Adrenal gland (tissue), 12 donors: ENCODE measurements around the gene SLIT3. TPM values are rescaled to one million over a fixed set of nuclear protein-coding genes. Genes with fewer than 3 reads are reported as not detected.

Experiments used
- DNase-seq, 7 donors: peaks; one replicate each; pipeline ENCODE4 v3.0.0-alpha.2; 2019 to 2020
- H3K27ac ChIP-seq, 5 donors: fragments of 200-600 bp; sonication (generic) in 4 of 5; 1 replicate in 3 of 5; 2 replicates in 2 of 5; pipeline versions ENCODE4 v1.5.1 to v1.8.0; 2016 to 2020; ENCODE audit warnings: mild to moderate bottlenecking in 1 of 5
- H3K27me3 ChIP-seq: fragments of 200-600 bp; 2 replicates; pipeline ENCODE4 v1.8.0; 2021
- H3K36me3 ChIP-seq, 2 donors: fragments of 200-600 bp; replicated peaks in 1 of 2; 1 replicate in 1 of 2; 2 replicates in 1 of 2; pipeline versions ENCODE4 v1.5.1 to v1.8.0; 2018 to 2022
- H3K4me1 ChIP-seq, 2 donors: fragments of 200-600 bp; replicated peaks in 1 of 2; 1 replicate in 1 of 2; 2 replicates in 1 of 2; pipeline versions ENCODE4 v1.5.1 to v1.8.0; 2018 to 2021
- H3K4me3 ChIP-seq, 4 donors: fragments of 200-600 bp; sonication (generic) in 3 of 4; one replicate each; pipeline ENCODE4 v1.5.1; 2016 to 2018
- H3K9me3 ChIP-seq, 3 donors: fragments of 200-600 bp; sonication (generic) in 1 of 3; replicated peaks in 1 of 3; 1 replicate in 2 of 3; 2 replicates in 1 of 3; pipeline versions ENCODE4 v1.5.1 to v1.8.0; 2016 to 2021
- POLR2A ChIP-seq, 2 donors: fragments of 450-650 bp; IDR thresholded peaks; one replicate each; pipeline ENCODE4 v1.6.1; 2017; ENCODE audit warnings: antibody characterized with exemption in 2 of 2, mild to moderate bottlenecking in 2 of 2, moderate library complexity in 1 of 2
- WGBS, 4 donors: extraction: QIAGEN DNeasy Blood & Tissue Kit in 2 of 4; methylation state at CpG; one replicate each; pipeline versions ENCODE4 v1.1.5 to v1.1.7; 2013 to 2017; 5-methylcytosine and 5-hydroxymethylcytosine counted together
- intact Hi-C, 2 donors: fragments of 100-400 bp; cut with DNase I; formaldehyde crosslinking; loops; one replicate each; pipeline versions ENCODE4 v1.14.1 to v1.15.0; 2022 to 2023
- polyA plus RNA-seq, 3 donors: library from polyadenylated mRNA; stranded (reverse); fragments of 200-250 nt in 2 of 3; fragments of 350-450 nt in 1 of 3; fragmentation: Illumina TruSeq in 1 of 3; extraction: RNeasy Lipid Tissue Mini Kit (QIAGEN cat#74804) in 1 of 3; gene quantifications; one replicate each; pipeline ENCODE4 v1.2.3, GENCODE V29; 2013 to 2014
- total RNA-seq, 9 donors: library from RNA; depleted of rRNA in 4 of 9; stranded (reverse); fragments of >200 nt in 4 of 9; fragments of 120-200 nt in 1 of 9; fragmentation: NEBNext Ultra II Directional in 1 of 9; extraction: Animal tissue kit (Norgen Biotek cat#: 25700) in 1 of 9; gene quantifications; one replicate each; pipeline versions ENCODE4 v1.1.0 to v1.2.4, GENCODE V29; 2013 to 2023
- TF ChIP-seq, protein P1 (sequence below), 6 experiments: fragments of 450-650 bp in 4 of 6; fragments of 200-600 bp in 2 of 6; sonication (generic) in 1 of 6; IDR thresholded peaks; 1 replicate in 5 of 6; 2 replicates in 1 of 6; pipeline versions ENCODE4 v1.5.1 to v1.8.0; 2016 to 2021; ENCODE audit warnings: antibody characterized with exemption in 6 of 6, mild to moderate bottlenecking in 2 of 6, moderate library complexity in 1 of 6
- donor health status: healthy with polysubstance abuse.
- donor health status: Bipolar disorder and iron deficiency.
- donor health status: DM: yes; HTN: yes; CAD: no.
- donor health status: DM: no; HTN: no; CAD: no.
- donor health status: DM: no; HTN: no; CAD: no.
- donor health status: DM: yes; HTN: yes; CAD: no.

Gene SLIT3
- total and polyA plus RNA-seq, 12 donors = 10.0 to 94.1 (median 32.8) TPM

DNA sequence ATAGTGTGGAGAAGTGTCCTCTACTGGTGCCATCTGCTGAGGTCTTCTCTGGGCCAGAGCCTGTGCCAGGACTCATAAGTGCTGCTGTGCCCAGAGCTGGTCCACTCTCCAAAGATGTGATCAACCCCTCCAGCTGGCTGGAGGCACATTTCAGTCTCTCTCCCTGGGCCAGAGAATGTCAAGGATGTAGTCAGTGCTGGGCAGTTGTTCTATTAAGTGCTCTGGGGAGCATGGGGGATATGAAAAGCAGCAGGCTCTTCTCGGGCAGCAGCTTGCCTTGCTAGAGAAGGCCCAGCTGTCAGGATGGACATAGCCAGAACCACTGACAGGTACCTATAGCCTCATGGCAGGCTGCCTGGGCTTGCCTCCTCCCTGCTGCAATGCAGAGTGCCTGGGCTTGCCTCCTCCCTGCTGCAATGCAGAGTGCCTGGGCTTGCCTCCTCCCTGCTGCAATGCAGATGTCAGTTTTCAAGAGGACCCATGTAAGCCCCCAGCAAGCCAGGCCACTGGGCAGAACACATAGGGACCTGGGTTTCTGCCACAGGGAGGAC, 564.6 kb downstream of the SLIT3 start:
- Histone ChIP-seq H3K27ac (peak overlapping the region in 1 of 5 donors; percentile 40), H3K9me3 (no peaks in the 10 kb centered on the region), H3K4me1 (peaks cover 0 to 11% of the 10 kb centered on the region in 2 donors), H3K27me3 (no peaks in the 10 kb centered on the region), H3K36me3 (no peaks in the 10 kb centered on the region), H3K4me3 (no peak overlapping the region)
- no peak for DNase-seq
- intact Hi-C loops = no loop called here
- WGBS, 4 donors = 50 to 68% (median 57%) methylated on average over 1 of the region's 1 CpG
- no peak for TF ChIP-seq POLR2A (IDR thresholded peaks at IDR 0.05)
- TF ChIP-seq, protein P1, sequence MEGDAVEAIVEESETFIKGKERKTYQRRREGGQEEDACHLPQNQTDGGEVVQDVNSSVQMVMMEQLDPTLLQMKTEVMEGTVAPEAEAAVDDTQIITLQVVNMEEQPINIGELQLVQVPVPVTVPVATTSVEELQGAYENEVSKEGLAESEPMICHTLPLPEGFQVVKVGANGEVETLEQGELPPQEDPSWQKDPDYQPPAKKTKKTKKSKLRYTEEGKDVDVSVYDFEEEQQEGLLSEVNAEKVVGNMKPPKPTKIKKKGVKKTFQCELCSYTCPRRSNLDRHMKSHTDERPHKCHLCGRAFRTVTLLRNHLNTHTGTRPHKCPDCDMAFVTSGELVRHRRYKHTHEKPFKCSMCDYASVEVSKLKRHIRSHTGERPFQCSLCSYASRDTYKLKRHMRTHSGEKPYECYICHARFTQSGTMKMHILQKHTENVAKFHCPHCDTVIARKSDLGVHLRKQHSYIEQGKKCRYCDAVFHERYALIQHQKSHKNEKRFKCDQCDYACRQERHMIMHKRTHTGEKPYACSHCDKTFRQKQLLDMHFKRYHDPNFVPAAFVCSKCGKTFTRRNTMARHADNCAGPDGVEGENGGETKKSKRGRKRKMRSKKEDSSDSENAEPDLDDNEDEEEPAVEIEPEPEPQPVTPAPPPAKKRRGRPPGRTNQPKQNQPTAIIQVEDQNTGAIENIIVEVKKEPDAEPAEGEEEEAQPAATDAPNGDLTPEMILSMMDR (IDR thresholded peaks at IDR 0.05) = no peak

DNA sequence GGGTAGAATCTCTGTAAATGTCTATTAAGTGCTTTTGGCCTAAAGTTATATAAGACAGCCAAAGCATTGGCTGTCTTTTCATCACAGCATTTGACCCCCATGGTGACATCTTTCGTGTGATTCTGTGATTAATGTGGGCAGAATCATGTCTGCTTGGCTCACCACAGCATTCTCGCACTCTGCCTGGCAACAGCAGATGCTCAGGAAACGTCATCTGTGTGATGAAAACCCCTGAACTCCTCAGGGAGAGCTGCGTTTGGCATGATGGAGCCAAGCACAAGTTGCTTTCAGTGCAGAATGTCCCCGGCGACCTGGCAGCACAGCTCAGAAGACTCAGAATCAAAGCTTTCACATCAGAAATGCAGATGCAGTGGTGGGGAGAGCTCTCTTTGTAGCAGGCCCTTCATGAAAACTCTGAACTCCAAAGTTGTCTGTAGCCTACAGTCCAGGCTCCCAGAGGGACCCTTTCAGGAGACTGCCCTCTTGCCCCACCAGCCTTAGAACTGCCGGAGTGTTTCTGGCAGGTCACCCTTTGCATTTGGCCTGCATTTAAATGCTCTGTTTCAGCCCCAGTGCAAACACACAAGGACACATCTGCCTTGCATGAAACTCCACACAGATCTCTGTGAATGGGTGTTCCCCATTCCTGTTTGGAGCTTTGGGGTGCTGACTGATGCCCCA, 566.2 kb downstream of the SLIT3 start:
- H3K9me3 ChIP-seq = no peaks in the 10 kb centered on the region
- TF ChIP-seq POLR2A (IDR thresholded peaks at IDR 0.05) = no peak
- TF ChIP-seq, protein P1 (IDR thresholded peaks at IDR 0.05) = no peak
- H3K4me3 ChIP-seq = no peak overlapping the region
- 45 to 55% (median 48%) methylated on average over 3 to 7 of the region's 7 CpGs for WGBS, 4 donors
- no peaks in the 10 kb centered on the region for H3K27me3 ChIP-seq
- no peaks in the 10 kb centered on the region for H3K36me3 ChIP-seq
- peak in 6 of 7 donors; percentile 20 to 76 (median 34) for DNase-seq
- intact Hi-C loops = no loop called here
- no peaks in the 10 kb centered on the region for H3K4me1 ChIP-seq
- peak overlapping the region in 2 of 5 donors; percentile 8 to 67 for H3K27ac ChIP-seq

DNA sequence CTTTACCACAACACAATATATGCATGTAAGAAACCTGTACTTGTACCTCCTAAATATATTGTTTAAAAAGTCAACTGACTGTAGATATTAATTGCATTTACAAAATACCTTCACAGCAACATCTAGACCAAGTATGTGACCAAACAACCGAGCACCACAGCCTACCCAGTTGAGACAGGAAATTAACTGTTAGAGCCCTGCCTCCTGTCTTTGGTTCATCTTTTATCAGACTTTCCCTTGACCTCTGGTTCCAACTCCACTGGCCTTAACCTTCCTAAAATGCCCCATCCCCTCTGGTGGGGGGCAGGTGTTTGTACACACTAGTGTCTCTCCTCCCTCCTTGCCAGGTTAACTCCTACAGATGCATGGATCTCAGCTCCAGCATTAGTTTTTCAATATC, 566.8 kb downstream of the SLIT3 start:
- H3K27me3 ChIP-seq = no peaks in the 10 kb centered on the region
- no peaks in the 10 kb centered on the region for H3K9me3 ChIP-seq
- H3K27ac ChIP-seq = peak overlapping the region in 2 of 5 donors; percentile 8 to 67
- H3K36me3 ChIP-seq = no peaks in the 10 kb centered on the region
- no peaks in the 10 kb centered on the region for H3K4me1 ChIP-seq
- 71 to 90% (median 75%) methylated on average over 1 of the region's 1 CpG for WGBS, 4 donors
- H3K4me3 ChIP-seq = no peak overlapping the region
- no peak for DNase-seq
- TF ChIP-seq POLR2A (IDR thresholded peaks at IDR 0.05) = no peak
- TF ChIP-seq, protein P1 (IDR thresholded peaks at IDR 0.05) = no peak
- intact Hi-C loops = no loop called here

DNA sequence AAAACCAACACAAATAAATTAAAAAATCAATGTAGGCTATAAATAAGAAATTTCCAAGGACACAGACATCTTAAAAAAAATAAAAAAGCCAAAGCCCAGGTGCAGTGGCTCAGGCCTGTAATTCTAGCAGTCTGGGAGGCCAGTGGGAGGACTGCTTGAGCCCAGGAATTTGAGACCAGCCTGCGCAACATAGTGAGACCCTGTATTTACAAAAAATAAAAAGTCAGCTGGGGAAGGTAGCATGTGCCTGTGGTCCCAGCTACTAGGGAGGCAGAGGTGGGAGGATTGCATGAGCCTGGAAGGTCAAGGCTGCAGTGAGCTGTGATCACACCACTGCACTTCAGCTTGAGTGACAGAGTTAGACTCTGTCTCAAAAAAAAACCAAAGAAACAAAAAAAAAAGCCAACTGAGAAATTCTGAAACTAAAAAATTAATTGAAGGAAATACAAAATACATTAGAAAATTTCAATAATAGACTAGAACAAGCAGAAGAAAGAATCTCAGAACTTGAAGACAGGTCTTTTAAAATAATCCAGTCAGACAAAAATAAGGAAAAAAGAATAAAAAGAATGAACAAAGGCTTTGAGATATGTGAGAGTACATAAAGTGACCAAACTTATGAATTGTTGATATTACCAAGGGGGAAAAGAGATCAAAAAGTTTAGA, 572.3 kb downstream of the SLIT3 start:
- 86 to 93% (median 92%) methylated on average over 1 of the region's 1 CpG for WGBS, 4 donors
- H3K4me1 ChIP-seq = no peaks in the 10 kb centered on the region
- no peak overlapping the region for H3K4me3 ChIP-seq
- peaks cover 0 to 4% (median 0%) of the 10 kb centered on the region in 3 donors for H3K9me3 ChIP-seq
- no peaks in the 10 kb centered on the region for H3K36me3 ChIP-seq
- intact Hi-C loops = no loop called here
- DNase-seq = no peak
- H3K27me3 ChIP-seq = no peaks in the 10 kb centered on the region
- TF ChIP-seq, protein P1 (IDR thresholded peaks at IDR 0.05) = no peak
- no peak for TF ChIP-seq POLR2A (IDR thresholded peaks at IDR 0.05)
- H3K27ac ChIP-seq = no peak overlapping the region
